ENCODE measurements around the gene JADE1.

GRCh38 chr4:128880662-128881061 is 71.2 kb downstream of the JADE1 start:
- TF ChIP-seq CTCF (IDR thresholded peaks at IDR 0.05) (no peak), POLR2A (IDR thresholded peaks at IDR 0.05) (no peak)

Measured in testis (tissue), 2 donors.